ENCODE data around the gene ERBB2. TPM values are rescaled to one million over a fixed set of nuclear protein-coding genes. Genes with fewer than 3 reads are reported as not detected.

ERBB2 gene
- polyA plus RNA-seq, 3 donors = 0.17 to 0.73 TPM; not detected in 1

DNA sequence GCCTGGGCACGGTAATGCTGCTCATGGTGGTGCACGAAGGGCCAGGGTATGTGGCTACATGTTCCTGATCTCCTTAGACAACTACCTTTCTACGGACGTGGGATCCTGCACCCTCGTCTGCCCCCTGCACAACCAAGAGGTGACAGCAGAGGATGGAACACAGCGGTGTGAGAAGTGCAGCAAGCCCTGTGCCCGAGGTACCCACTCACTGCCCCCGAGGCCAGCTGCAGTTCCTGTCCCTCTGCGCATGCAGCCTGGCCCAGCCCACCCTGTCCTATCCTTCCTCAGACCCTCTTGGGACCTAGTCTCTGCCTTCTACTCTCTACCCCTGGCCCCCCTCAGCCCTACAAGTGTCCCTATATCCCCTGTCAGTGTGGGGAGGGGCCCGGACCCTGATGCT is 12.0 kb downstream of the ERBB2 start:
- Histone ChIP-seq H3K9ac (ENCODE audit: insufficient read depth, low read length, poor library complexity, severe bottlenecking) (no peak overlapping the region), H4K20me1 (ENCODE audit: insufficient read depth, low read length) (no peaks in the 10 kb centered on the region), H3K4me3 (replicated peaks in 1 of 3; ENCODE audit: low read depth in 2 of 3, low read length in 3 of 3) (no peak overlapping the region), H3K27ac (ENCODE audit: low read depth in 1 of 2, low read length in 2 of 2) (no peak overlapping the region), H3K9me3 (replicated peaks in 1 of 2; ENCODE audit: control insufficient read depth in 1 of 2, insufficient read depth in 1 of 2, low read length in 2 of 2) (no peaks in the 10 kb centered on the region), H3K27me3 (ENCODE audit: control insufficient read depth in 2 of 2, insufficient read depth in 2 of 2, low read length in 2 of 2) (no peaks in the 10 kb centered on the region), H3K79me2 (ENCODE audit: insufficient read depth, low read length) (no peaks in the 10 kb centered on the region), H3K36me3 (replicated peaks in 1 of 2; ENCODE audit: control insufficient read depth in 1 of 2, insufficient read depth in 2 of 2, low read length in 2 of 2) (no peaks in the 10 kb centered on the region), H3K4me1 (ENCODE audit: control insufficient read depth in 1 of 2, insufficient read depth in 2 of 2, low read length in 2 of 2) (no peaks in the 10 kb centered on the region), H3K4me2 (replicated peaks; ENCODE audit: extremely low read depth, low read length, poor library complexity, severe bottlenecking) (no peak overlapping the region), H2AFZ (ENCODE audit: insufficient read depth, low read depth, low read length, poor library complexity, severe bottlenecking) (no peak overlapping the region)
- no peaks in the 10 kb centered on the region for H3K9me3 Mint-ChIP-seq
- TF ChIP-seq, protein P1, sequence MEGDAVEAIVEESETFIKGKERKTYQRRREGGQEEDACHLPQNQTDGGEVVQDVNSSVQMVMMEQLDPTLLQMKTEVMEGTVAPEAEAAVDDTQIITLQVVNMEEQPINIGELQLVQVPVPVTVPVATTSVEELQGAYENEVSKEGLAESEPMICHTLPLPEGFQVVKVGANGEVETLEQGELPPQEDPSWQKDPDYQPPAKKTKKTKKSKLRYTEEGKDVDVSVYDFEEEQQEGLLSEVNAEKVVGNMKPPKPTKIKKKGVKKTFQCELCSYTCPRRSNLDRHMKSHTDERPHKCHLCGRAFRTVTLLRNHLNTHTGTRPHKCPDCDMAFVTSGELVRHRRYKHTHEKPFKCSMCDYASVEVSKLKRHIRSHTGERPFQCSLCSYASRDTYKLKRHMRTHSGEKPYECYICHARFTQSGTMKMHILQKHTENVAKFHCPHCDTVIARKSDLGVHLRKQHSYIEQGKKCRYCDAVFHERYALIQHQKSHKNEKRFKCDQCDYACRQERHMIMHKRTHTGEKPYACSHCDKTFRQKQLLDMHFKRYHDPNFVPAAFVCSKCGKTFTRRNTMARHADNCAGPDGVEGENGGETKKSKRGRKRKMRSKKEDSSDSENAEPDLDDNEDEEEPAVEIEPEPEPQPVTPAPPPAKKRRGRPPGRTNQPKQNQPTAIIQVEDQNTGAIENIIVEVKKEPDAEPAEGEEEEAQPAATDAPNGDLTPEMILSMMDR (IDR thresholded peaks at IDR 0.05) = no peak
- no peaks in the 10 kb centered on the region for H3K36me3 Mint-ChIP-seq
- intact Hi-C loops (cut with micrococcal nuclease) = no loop called here
- H3K4me1 Mint-ChIP-seq = no peaks in the 10 kb centered on the region
- H3K27ac Mint-ChIP-seq = no peak overlapping the region
- peaks cover 0 to 4% (median 4%) of the 10 kb centered on the region in 3 donors for H3K27me3 Mint-ChIP-seq (ENCODE audit: low read depth in 3 of 3)
- DNase-seq = no peak
- H3K4me3 Mint-ChIP-seq = no peak overlapping the region
- 92% methylated on average over 9 of the region's 10 CpGs for WGBS (ENCODE audit: insufficient coverage)

DNA sequence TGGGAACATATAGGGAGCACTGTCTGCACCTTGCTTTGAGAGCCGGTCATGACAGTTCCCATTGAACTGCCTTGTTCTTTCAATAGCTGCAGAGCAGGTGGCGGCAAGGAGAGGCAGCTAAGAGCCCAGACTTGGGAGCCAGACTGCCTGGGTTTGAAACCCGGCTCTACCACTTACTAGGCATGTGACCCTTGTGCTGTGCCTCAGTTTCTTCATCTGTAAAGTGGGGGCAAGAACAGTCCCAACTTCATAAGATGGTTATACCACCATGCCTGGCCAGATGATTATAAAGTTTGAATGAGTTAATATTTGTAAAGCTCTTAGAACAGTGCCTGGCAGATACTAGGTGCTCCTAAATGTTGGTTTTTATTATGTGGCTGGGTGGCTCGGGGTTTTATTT is 14.4 kb downstream of the ERBB2 start:
- Histone ChIP-seq H3K27me3 (ENCODE audit: control insufficient read depth in 2 of 2, insufficient read depth in 2 of 2, low read length in 2 of 2) (no peaks in the 10 kb centered on the region), H3K4me3 (replicated peaks in 1 of 3; ENCODE audit: low read depth in 2 of 3, low read length in 3 of 3) (no peak overlapping the region), H3K9me3 (replicated peaks in 1 of 2; ENCODE audit: control insufficient read depth in 1 of 2, insufficient read depth in 1 of 2, low read length in 2 of 2) (no peaks in the 10 kb centered on the region), H3K79me2 (ENCODE audit: insufficient read depth, low read length) (no peaks in the 10 kb centered on the region), H3K27ac (ENCODE audit: low read depth in 1 of 2, low read length in 2 of 2) (no peak overlapping the region), H3K4me1 (ENCODE audit: control insufficient read depth in 1 of 2, insufficient read depth in 2 of 2, low read length in 2 of 2) (peaks cover 0 to 2% of the 10 kb centered on the region in 2 donors), H4K20me1 (ENCODE audit: insufficient read depth, low read length) (no peaks in the 10 kb centered on the region), H3K4me2 (replicated peaks; ENCODE audit: extremely low read depth, low read length, poor library complexity, severe bottlenecking) (no peak overlapping the region), H3K9ac (ENCODE audit: insufficient read depth, low read length, poor library complexity, severe bottlenecking) (no peak overlapping the region), H3K36me3 (replicated peaks in 1 of 2; ENCODE audit: control insufficient read depth in 1 of 2, insufficient read depth in 2 of 2, low read length in 2 of 2) (no peaks in the 10 kb centered on the region), H2AFZ (ENCODE audit: insufficient read depth, low read depth, low read length, poor library complexity, severe bottlenecking) (no peak overlapping the region)
- 96% methylated on average over 3 of the region's 4 CpGs for WGBS (ENCODE audit: insufficient coverage)
- Mint-ChIP-seq H3K4me3 (no peak overlapping the region), H3K9me3 (no peaks in the 10 kb centered on the region), H3K4me1 (peaks cover 2% of the 10 kb centered on the region), H3K27ac (no peak overlapping the region), H3K27me3 (ENCODE audit: low read depth in 3 of 3) (peaks cover 0 to 5% (median 4%) of the 10 kb centered on the region in 3 donors), H3K36me3 (no peaks in the 10 kb centered on the region)
- no peak for DNase-seq
- TF ChIP-seq, protein P1 (IDR thresholded peaks at IDR 0.05) = no peak
- intact Hi-C loops (cut with micrococcal nuclease) = no loop called here

Data from CD14-positive monocyte (primary cell).